Measurements from ENCODE around the gene INCA1.
A peak's percentile ranks its signal among the peaks of the same experiment; 100 is the strongest.

The INCA1 gene

DNA sequence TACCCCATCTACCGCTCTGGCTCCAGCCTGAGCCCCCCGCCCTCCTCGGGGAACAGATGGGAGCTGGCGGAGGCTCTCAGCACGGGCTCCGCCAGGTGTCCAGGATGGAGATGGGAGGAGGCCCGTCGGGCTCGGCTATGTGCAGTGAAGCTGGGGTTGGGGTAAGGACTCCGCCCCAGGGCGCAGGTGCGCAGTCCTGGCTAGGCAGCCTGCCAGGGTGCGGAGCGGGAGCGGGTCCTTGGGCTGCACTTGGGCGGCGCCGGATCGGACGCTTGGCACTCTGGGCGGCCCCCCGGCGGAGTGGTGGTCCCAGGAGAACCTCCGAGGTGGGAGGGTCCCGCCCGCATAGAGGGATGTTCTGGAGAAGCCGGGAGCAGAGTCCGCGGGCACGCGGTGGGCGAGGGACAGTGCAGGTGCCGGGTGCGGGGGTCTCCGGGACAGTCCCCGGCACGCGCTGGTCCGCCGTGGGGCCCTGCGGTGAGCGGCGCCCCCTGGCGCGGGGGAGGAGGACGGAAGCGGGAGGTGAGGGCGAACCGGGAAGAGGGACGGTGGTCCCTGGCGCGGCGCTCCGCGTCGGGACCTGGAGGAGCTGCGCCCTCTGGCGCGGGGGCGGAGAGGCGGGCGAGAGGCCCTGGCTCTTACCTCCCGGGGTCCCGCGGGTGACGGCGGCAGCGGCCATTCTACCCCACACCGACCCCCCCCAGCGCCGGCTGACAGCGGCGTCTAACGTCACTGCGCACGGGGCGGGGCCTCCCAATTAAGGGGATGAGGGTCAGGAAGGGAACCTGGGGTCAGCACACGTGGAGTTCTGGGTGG, 10.2 kb downstream of the INCA1 start, which contains the start of gene CAMTA2:
Gene CAMTA2, minus strand, starts transcription at position 725 of the 816 bp plus-strand sequence. CDS start 1,453 bp downstream, outside the sequence.
- H3K27ac Mint-ChIP-seq, result peak within 1 kb of the TSS; percentile 90
- H3K9me3 Mint-ChIP-seq, result no peaks in the 10 kb centered on the region
- peaks cover 49% of the 10 kb centered on the region for H3K4me1 Mint-ChIP-seq
- H3K27me3 Mint-ChIP-seq, result no peaks in the 10 kb centered on the region
- peak within 1 kb of the TSS; percentile 98 for H3K4me3 Mint-ChIP-seq
- peaks cover 3% of the 10 kb centered on the region for H3K36me3 Mint-ChIP-seq

DNA sequence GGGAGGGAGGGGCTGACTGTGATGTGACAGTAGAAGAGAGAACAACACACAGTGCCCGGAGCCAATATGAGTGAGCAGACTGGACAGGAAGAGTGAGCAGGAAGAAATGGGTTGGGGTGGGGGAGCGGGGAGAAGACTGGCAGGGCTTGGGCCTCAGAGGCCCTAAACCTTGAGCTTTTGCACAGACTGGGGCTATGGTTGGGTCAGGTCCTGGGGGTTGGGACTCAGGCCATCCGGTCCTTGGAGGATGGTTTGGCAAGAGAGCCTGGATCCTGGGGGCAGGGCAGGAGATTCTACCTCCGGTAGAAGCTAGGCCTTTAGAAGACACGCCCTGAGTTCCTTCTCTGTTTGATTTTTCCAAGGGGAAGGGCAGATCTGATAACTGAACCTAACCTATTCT, 10.9 kb downstream of the INCA1 start:
- Mint-ChIP-seq H3K9me3 (no peaks in the 10 kb centered on the region), H3K27ac (peak overlapping the region; percentile 87), H3K27me3 (no peaks in the 10 kb centered on the region), H3K36me3 (peaks cover 3% of the 10 kb centered on the region), H3K4me3 (peak overlapping the region; percentile 98), H3K4me1 (peaks cover 44% of the 10 kb centered on the region)

DNA sequence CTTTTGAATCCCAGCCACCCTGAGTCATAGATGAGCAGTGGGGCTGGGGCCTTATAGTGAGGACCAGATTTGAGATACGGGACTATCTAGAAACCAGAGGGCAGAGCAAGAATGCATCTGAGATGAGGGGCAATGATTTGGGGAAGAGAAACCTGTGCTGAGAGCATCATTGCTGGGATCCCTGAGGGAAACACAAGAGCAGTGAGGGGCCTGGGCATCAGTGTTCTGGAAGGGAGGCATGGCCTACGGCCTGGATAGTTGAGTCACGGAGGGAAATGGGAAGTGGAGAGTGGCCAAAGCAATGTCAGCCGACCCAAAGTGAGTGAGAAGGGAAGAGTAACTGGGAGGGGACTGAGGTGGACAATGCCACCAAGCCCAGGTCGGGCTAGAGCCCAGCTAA, 15.0 kb downstream of the INCA1 start:
- Mint-ChIP-seq H3K9me3 (no peaks in the 10 kb centered on the region), H3K36me3 (peaks cover 14% of the 10 kb centered on the region), H3K4me3 (no peak overlapping the region), H3K27ac (no peak overlapping the region), H3K27me3 (no peaks in the 10 kb centered on the region), H3K4me1 (peaks cover 35% of the 10 kb centered on the region)

GRCh38 chr17:4980644-4981216, 16.6 kb downstream of the INCA1 start:
- Mint-ChIP-seq H3K9me3 (no peaks in the 10 kb centered on the region), H3K27ac (peak overlapping the region; percentile 88), H3K36me3 (peaks cover 14% of the 10 kb centered on the region), H3K4me3 (peak overlapping the region; percentile 45), H3K27me3 (no peaks in the 10 kb centered on the region), H3K4me1 (peaks cover 24% of the 10 kb centered on the region)

- Mint-ChIP-seq H3K36me3 (peaks cover 19% of the 10 kb centered on the region), H3K9me3 (no peaks in the 10 kb centered on the region), H3K4me3 (no peak overlapping the region), H3K27ac (no peak overlapping the region), H3K4me1 (peaks cover 21% of the 10 kb centered on the region), H3K27me3 (no peaks in the 10 kb centered on the region)
Measured at GRCh38 chr17:4978726-4979125, 18.6 kb downstream of the INCA1 start.

- peaks cover 26% of the 10 kb centered on the region for H3K4me1 Mint-ChIP-seq
- H3K27me3 Mint-ChIP-seq, result no peaks in the 10 kb centered on the region
- peaks cover 18% of the 10 kb centered on the region for H3K36me3 Mint-ChIP-seq
- H3K9me3 Mint-ChIP-seq, result no peaks in the 10 kb centered on the region
- H3K27ac Mint-ChIP-seq, result peak overlapping the region; percentile 76
- no peak overlapping the region for H3K4me3 Mint-ChIP-seq
Measured at GRCh38 chr17:4974115-4974670, 23.1 kb downstream of the INCA1 start.

GRCh38 chr17:4973256-4974114, 23.8 kb downstream of the INCA1 start:
- H3K9me3 Mint-ChIP-seq, result no peaks in the 10 kb centered on the region
- H3K4me1 Mint-ChIP-seq, result peaks cover 31% of the 10 kb centered on the region
- peaks cover 23% of the 10 kb centered on the region for H3K36me3 Mint-ChIP-seq
- H3K27me3 Mint-ChIP-seq, result no peaks in the 10 kb centered on the region
- H3K4me3 Mint-ChIP-seq, result no peak overlapping the region
- H3K27ac Mint-ChIP-seq, result peak overlapping the region; percentile 35

DNA sequence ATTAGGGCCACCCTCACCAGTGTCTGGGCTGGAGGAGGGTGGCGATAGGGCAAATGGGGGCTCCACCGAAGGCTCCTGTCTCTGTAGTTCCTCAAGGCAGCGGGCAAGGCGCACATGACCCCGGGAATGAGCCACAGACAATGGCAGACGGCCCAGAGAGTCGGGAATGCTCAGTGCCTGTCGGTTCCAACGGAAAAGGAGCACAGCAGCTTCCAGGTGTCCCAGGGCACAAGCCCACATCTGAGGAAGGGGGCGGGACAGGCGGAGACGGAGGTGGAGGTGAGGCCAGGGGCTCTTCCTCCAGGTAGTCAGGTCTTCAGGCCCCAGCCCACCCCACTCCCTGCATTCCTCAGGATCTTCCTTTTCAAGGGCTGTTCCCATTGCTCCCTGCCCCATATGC, 24.6 kb downstream of the INCA1 start:
- Mint-ChIP-seq H3K27me3 (no peaks in the 10 kb centered on the region), H3K36me3 (peaks cover 21% of the 10 kb centered on the region), H3K9me3 (no peaks in the 10 kb centered on the region), H3K4me3 (no peak overlapping the region), H3K27ac (peak overlapping the region; percentile 81), H3K4me1 (peaks cover 31% of the 10 kb centered on the region)

DNA sequence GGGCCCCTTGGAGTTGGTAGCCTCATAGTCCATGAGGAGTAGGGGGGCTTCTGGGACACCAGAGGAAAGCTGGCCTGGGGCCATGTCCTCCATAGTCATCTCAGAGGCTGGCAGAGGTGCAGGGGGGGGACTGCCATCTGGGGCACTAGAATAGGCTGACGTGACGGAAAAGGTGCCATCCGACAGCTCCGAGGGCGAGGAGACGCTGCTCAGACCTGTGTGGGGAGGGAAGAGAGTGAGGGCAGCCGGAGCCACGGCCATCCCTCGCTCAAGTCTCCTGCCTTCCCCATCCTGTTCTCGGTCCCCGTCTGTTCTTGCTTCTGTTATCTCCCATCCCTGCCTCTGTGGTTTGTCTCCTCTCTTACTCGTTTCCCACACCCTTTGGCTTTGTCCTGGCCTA, 25.0 kb downstream of the INCA1 start:
- Mint-ChIP-seq H3K9me3 (no peaks in the 10 kb centered on the region), H3K4me1 (peaks cover 31% of the 10 kb centered on the region), H3K27me3 (no peaks in the 10 kb centered on the region), H3K27ac (peak overlapping the region; percentile 81), H3K4me3 (no peak overlapping the region), H3K36me3 (peaks cover 21% of the 10 kb centered on the region)

- Mint-ChIP-seq H3K36me3 (peaks cover 21% of the 10 kb centered on the region), H3K27ac (peak overlapping the region; percentile 57), H3K27me3 (no peaks in the 10 kb centered on the region)
Measured at GRCh38 chr17:4971826-4972225, 25.5 kb downstream of the INCA1 start.

GRCh38 chr17:4970273-4970672, 27.0 kb downstream of the INCA1 start:
- H3K27me3 Mint-ChIP-seq, result no peaks in the 10 kb centered on the region
- H3K4me1 Mint-ChIP-seq, result peaks cover 38% of the 10 kb centered on the region
- H3K4me3 Mint-ChIP-seq, result no peak overlapping the region
- H3K27ac Mint-ChIP-seq, result no peak overlapping the region
- H3K9me3 Mint-ChIP-seq, result no peaks in the 10 kb centered on the region
- peaks cover 25% of the 10 kb centered on the region for H3K36me3 Mint-ChIP-seq

More at GRCh38 chr17:4971826-4972225, 25.5 kb downstream of the INCA1 start:
- Mint-ChIP-seq H3K4me1 (peaks cover 31% of the 10 kb centered on the region), H3K9me3 (no peaks in the 10 kb centered on the region), H3K4me3 (no peak overlapping the region)

DNA sequence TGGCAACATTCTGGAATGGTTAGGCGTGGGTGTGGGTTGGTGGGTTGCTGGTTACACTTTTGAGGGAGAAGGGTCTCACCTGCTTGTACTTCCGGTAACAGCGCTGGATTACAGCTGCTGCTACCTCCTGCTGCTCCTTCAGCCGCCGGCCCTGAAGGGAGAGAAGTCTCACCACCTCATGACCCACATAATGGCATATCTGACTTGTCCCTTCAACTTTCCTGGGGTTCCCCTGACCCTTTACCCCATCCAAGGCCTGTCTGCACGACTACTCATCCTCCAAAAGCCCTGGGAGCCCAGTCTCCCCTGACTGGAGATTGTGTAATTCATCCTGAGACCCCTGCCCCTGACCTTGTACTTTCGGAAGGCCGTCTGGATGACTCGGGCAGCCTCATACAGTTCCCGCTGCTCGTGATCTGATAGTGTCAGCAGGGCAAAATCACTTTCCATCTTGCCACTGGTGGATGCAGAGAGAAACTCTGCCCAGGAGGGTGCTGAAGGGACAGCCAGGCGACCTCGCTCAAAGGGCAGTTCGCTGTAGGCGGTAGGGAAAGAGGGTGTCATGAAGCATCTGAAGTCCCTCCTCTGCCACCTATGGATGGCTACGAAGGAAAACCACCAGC, 27.7 kb downstream of the INCA1 start:
- H3K9me3 Mint-ChIP-seq, result no peaks in the 10 kb centered on the region
- no peaks in the 10 kb centered on the region for H3K27me3 Mint-ChIP-seq
- peaks cover 38% of the 10 kb centered on the region for H3K4me1 Mint-ChIP-seq
- no peak overlapping the region for H3K27ac Mint-ChIP-seq
- H3K4me3 Mint-ChIP-seq, result no peak overlapping the region
- peaks cover 25% of the 10 kb centered on the region for H3K36me3 Mint-ChIP-seq

- peaks cover 25% of the 10 kb centered on the region for H3K36me3 Mint-ChIP-seq
- H3K4me1 Mint-ChIP-seq, result peaks cover 38% of the 10 kb centered on the region
- no peaks in the 10 kb centered on the region for H3K9me3 Mint-ChIP-seq
- no peak overlapping the region for H3K27ac Mint-ChIP-seq
- no peak overlapping the region for H3K4me3 Mint-ChIP-seq
- no peaks in the 10 kb centered on the region for H3K27me3 Mint-ChIP-seq
Measured at GRCh38 chr17:4969047-4969550, 28.2 kb downstream of the INCA1 start.

- Mint-ChIP-seq H3K27ac (no peak overlapping the region), H3K4me3 (no peak overlapping the region), H3K4me1 (peaks cover 38% of the 10 kb centered on the region), H3K9me3 (no peaks in the 10 kb centered on the region), H3K27me3 (no peaks in the 10 kb centered on the region), H3K36me3 (peaks cover 23% of the 10 kb centered on the region)
Measured at GRCh38 chr17:4968486-4969046, 28.8 kb downstream of the INCA1 start.

All from activated naive CD4-positive, alpha-beta T cell treated with anti-CD3 and anti-CD28 coated beads, Interleukin-2, amount 50 U/mL, for 24 hours (primary cell).